Neural cell (in vitro differentiated cells): ENCODE results near the gene SYT13.

Source experiments
- CTCF ChIP-seq: fragments of 450-650 bp; IDR thresholded peaks from 2 replicates; pipeline ENCODE4 v1.5.1; 2014; ENCODE audit warnings: antibody characterized with exemption, mild to moderate bottlenecking, moderate library complexity; ENCODE audit not compliant: poor library complexity, severe bottlenecking
- EP300 ChIP-seq: fragments of 450-650 bp; conservative IDR thresholded peaks from 2 replicates; pipeline ENCODE4 v1.6.1; 2014; ENCODE audit warnings: antibody characterized with exemption, mild to moderate bottlenecking, moderate library complexity; ENCODE audit not compliant: poor library complexity, severe bottlenecking
- EZH2 ChIP-seq: fragments of 200-600, 300-800 bp; shearing (Covaris generic), sonication (generic); IDR thresholded peaks from 2 replicates; pipeline ENCODE4 v1.6.1; 2014; ENCODE audit warnings: antibody characterized with exemption, low read length, borderline replicate concordance, mild to moderate bottlenecking; ENCODE audit not compliant: insufficient read depth, poor library complexity, severe bottlenecking
- MXI1 ChIP-seq: fragments of 450-650 bp; conservative IDR thresholded peaks from 2 replicates; pipeline ENCODE4 v1.6.1; 2014; ENCODE audit warnings: antibody characterized with exemption, mild to moderate bottlenecking; ENCODE audit not compliant: poor library complexity, severe bottlenecking
- POLR2AphosphoS5 ChIP-seq: IDR thresholded peaks from 2 replicates; pipeline ENCODE4 v1.6.1; 2012
- RAD21 ChIP-seq: fragments of 450-650 bp; conservative IDR thresholded peaks from 2 replicates; pipeline ENCODE4 v1.6.1; 2014; ENCODE audit warnings: antibody characterized with exemption, mild to moderate bottlenecking, moderate library complexity
- REST ChIP-seq: IDR thresholded peaks from 2 replicates; pipeline ENCODE4 v1.6.1; 2012; ENCODE audit warnings: borderline replicate concordance
- SMC3 ChIP-seq: fragments of 450-650 bp; conservative IDR thresholded peaks from 2 replicates; pipeline ENCODE4 v1.6.1; 2014; ENCODE audit warnings: antibody characterized with exemption, mild to moderate bottlenecking, moderate library complexity; ENCODE audit not compliant: poor library complexity
- TAF1 ChIP-seq: IDR thresholded peaks from 2 replicates; pipeline ENCODE4 v1.6.1; 2012; ENCODE audit warnings: low read depth

- TF ChIP-seq CTCF (no peak), POLR2AphosphoS5 (no peak), EZH2 (no peak), RAD21 (no peak), REST (no peak), TAF1 (no peak), MXI1 (no peak), SMC3 (no peak), EP300 (no peak)
These were observed 12.6 kb upstream of the SYT13 start for GRCh38 chr11:45298718-45299117.
